ENCODE data around the gene AP3M1. TPM values are rescaled to one million over a fixed set of nuclear protein-coding genes. Genes with fewer than 3 reads are reported as not detected.

Gene AP3M1
- polyA plus RNA-seq, 3 donors, result 17.5 to 32.0 (median 23.2) TPM

DNA sequence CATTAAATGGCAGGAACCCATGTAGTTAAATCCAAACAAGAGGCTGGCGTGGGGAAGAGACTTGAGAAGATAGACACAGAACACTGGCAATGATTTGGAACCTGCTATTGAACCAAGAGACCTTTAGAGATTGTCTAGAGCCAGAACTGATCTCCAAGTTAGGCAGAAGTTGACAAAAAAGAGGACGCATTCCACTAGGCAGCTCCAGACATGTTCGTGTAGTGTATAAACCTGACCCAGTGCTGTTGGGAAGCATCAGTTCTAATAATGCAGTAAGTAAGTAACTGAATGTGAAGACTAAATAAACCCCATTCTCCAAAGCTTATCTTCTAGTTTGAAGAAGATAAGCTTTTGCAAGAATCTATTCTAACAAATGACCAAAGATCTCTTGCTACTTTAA is 50.8 kb downstream of the AP3M1 start:
- H3K4me2 ChIP-seq (replicated peaks; ENCODE audit: extremely low read depth, low read length, poor library complexity, severe bottlenecking), result no peak overlapping the region
- no peak overlapping the region for H3K9ac ChIP-seq (ENCODE audit: insufficient read depth, low read length, poor library complexity, severe bottlenecking)
- intact Hi-C loops (cut with micrococcal nuclease), result no loop called here
- Mint-ChIP-seq H3K4me1 (no peaks in the 10 kb centered on the region), H3K4me3 (no peak overlapping the region), H3K9me3 (no peaks in the 10 kb centered on the region), H3K27ac (peak overlapping the region in 3 of 7 donors; percentile 16 to 38 (median 17)), H3K27me3 (ENCODE audit: low read depth in 3 of 3) (peaks cover 0 to 2% (median 0%) of the 10 kb centered on the region in 3 donors), H3K36me3 (peaks cover 83 to 96% of the 10 kb centered on the region in 2 donors)
- H3K27me3 ChIP-seq (ENCODE audit: control insufficient read depth in 2 of 2, insufficient read depth in 2 of 2, low read length in 2 of 2), result no peaks in the 10 kb centered on the region
- H3K4me1 ChIP-seq (ENCODE audit: control insufficient read depth in 1 of 2, insufficient read depth in 2 of 2, low read length in 2 of 2), result no peaks in the 10 kb centered on the region
- peaks cover 94 to 100% of the 10 kb centered on the region in 2 donors for H3K36me3 ChIP-seq (replicated peaks in 1 of 2; ENCODE audit: control insufficient read depth in 1 of 2, insufficient read depth in 2 of 2, low read length in 2 of 2)
- 100% methylated on average over 1 of the region's 3 CpGs for WGBS (ENCODE audit: insufficient coverage)
- H4K20me1 ChIP-seq (ENCODE audit: insufficient read depth, low read length), result peaks cover 22% of the 10 kb centered on the region
- H3K9me3 ChIP-seq (replicated peaks in 1 of 2; ENCODE audit: control insufficient read depth in 1 of 2, insufficient read depth in 1 of 2, low read length in 2 of 2), result no peaks in the 10 kb centered on the region
- no peaks in the 10 kb centered on the region for H3K79me2 ChIP-seq (ENCODE audit: insufficient read depth, low read length)
- H2AFZ ChIP-seq (ENCODE audit: insufficient read depth, low read depth, low read length, poor library complexity, severe bottlenecking), result no peak overlapping the region
- no peak for DNase-seq
- no peak overlapping the region for H3K27ac ChIP-seq (ENCODE audit: low read depth in 1 of 2, low read length in 2 of 2)
- TF ChIP-seq, protein P1, sequence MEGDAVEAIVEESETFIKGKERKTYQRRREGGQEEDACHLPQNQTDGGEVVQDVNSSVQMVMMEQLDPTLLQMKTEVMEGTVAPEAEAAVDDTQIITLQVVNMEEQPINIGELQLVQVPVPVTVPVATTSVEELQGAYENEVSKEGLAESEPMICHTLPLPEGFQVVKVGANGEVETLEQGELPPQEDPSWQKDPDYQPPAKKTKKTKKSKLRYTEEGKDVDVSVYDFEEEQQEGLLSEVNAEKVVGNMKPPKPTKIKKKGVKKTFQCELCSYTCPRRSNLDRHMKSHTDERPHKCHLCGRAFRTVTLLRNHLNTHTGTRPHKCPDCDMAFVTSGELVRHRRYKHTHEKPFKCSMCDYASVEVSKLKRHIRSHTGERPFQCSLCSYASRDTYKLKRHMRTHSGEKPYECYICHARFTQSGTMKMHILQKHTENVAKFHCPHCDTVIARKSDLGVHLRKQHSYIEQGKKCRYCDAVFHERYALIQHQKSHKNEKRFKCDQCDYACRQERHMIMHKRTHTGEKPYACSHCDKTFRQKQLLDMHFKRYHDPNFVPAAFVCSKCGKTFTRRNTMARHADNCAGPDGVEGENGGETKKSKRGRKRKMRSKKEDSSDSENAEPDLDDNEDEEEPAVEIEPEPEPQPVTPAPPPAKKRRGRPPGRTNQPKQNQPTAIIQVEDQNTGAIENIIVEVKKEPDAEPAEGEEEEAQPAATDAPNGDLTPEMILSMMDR (IDR thresholded peaks at IDR 0.05), result no peak
- no peak overlapping the region for H3K4me3 ChIP-seq (replicated peaks in 1 of 3; ENCODE audit: low read depth in 2 of 3, low read length in 3 of 3)

DNA sequence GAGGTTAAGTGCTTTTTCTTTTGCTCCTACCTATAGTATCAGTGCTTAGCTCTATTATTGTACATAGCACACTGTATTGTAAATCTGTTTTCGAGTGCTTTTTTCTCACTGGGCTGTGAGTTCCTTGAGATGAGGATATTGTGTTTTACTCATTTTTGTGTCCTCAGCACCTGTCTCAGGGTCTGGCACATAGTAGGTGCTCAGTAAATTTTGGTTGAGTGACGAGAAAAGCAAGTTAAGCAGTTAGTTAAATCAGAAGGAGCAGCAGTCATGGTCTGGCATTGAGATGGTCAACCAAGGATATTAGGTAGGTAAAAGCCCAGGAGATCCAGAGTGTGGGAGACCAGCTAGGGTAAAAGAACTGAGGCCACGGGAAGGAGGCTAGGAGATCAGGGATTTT is 51.2 kb downstream of the AP3M1 start:
- H3K27me3 ChIP-seq (ENCODE audit: control insufficient read depth in 2 of 2, insufficient read depth in 2 of 2, low read length in 2 of 2), result no peaks in the 10 kb centered on the region
- H3K9me3 Mint-ChIP-seq, result no peaks in the 10 kb centered on the region
- H3K9me3 ChIP-seq (replicated peaks in 1 of 2; ENCODE audit: control insufficient read depth in 1 of 2, insufficient read depth in 1 of 2, low read length in 2 of 2), result no peaks in the 10 kb centered on the region
- no peaks in the 10 kb centered on the region for H3K4me1 ChIP-seq (ENCODE audit: control insufficient read depth in 1 of 2, insufficient read depth in 2 of 2, low read length in 2 of 2)
- H3K9ac ChIP-seq (ENCODE audit: insufficient read depth, low read length, poor library complexity, severe bottlenecking), result no peak overlapping the region
- peak overlapping the region in 3 of 7 donors; percentile 16 to 29 (median 26) for H3K27ac Mint-ChIP-seq
- TF ChIP-seq, protein P1 (IDR thresholded peaks at IDR 0.05), result no peak
- H3K79me2 ChIP-seq (ENCODE audit: insufficient read depth, low read length), result no peaks in the 10 kb centered on the region
- H3K4me3 Mint-ChIP-seq, result no peak overlapping the region
- no peak for DNase-seq
- intact Hi-C loops (cut with micrococcal nuclease), result no loop called here
- no peak overlapping the region for H3K4me2 ChIP-seq (replicated peaks; ENCODE audit: extremely low read depth, low read length, poor library complexity, severe bottlenecking)
- WGBS (ENCODE audit: insufficient coverage), result 100% methylated on average over 2 of the region's 3 CpGs
- H4K20me1 ChIP-seq (ENCODE audit: insufficient read depth, low read length), result peaks cover 22% of the 10 kb centered on the region
- no peak overlapping the region for H3K4me3 ChIP-seq (replicated peaks in 1 of 3; ENCODE audit: low read depth in 2 of 3, low read length in 3 of 3)
- no peaks in the 10 kb centered on the region for H3K4me1 Mint-ChIP-seq
- H3K27me3 Mint-ChIP-seq (ENCODE audit: low read depth in 3 of 3), result peaks cover 0 to under 1% (median 0%) of the 10 kb centered on the region in 3 donors
- no peak overlapping the region for H3K27ac ChIP-seq (ENCODE audit: low read depth in 1 of 2, low read length in 2 of 2)
- H3K36me3 ChIP-seq (replicated peaks in 1 of 2; ENCODE audit: control insufficient read depth in 1 of 2, insufficient read depth in 2 of 2, low read length in 2 of 2), result peaks cover 94 to 100% of the 10 kb centered on the region in 2 donors
- H2AFZ ChIP-seq (ENCODE audit: insufficient read depth, low read depth, low read length, poor library complexity, severe bottlenecking), result no peak overlapping the region
- H3K36me3 Mint-ChIP-seq, result peaks cover 83 to 96% of the 10 kb centered on the region in 2 donors
